Stimulated activated CD4-positive, alpha-beta T cell treated with anti-CD3 and anti-CD28 coated beads, Interleukin-12 subunit alpha, Interleukin-12 subunit beta, amount 100 ng/mL, for 4 hours (primary cell): ENCODE results near the gene PC.
"Not testable (repeated sequence)": the region's sequence is repeated elsewhere in the genome, so short reads cannot be mapped to it uniquely, and the experiment has no call there.

Experiments used
- DNase-seq: peaks from one replicate; pipeline ENCODE4 v3.0.0-alpha.2; 2020

PC gene

DNA sequence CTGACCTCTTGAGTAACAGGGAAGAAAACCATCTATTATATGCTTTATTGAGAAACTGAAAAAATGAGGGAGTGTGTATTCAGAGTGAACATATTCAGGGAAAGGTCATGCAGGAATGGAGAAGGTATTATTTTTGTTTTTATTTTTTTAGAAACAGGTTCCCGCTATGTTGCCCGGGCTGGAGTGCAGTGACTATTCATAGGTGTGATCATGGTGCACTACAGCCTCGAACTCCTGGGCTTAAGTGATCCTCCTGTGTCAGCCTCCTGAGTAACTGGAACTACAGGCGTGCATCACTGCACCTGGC, 123.7 kb downstream of the PC start:
- no peak for DNase-seq

DNA sequence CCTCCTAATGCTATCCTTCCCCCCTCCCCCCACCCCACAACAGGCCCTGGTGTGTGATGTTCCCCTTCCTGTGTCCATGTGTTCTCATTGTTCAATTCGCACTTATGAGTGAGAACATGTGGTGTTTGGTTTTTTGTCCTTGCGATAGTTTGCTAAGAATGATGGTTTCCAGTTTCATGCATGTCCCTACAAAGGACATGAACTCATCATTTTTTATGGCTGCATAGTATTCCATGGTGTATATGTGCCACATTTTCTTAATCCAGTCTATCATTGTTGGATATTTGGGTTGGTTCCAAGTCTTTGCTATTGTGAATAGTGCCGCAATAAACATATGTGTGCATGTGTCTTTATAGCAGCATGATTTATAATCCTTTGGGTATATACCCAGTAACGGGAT, 133.6 kb downstream of the PC start:
- DNase-seq: not testable (repeated sequence)

DNA sequence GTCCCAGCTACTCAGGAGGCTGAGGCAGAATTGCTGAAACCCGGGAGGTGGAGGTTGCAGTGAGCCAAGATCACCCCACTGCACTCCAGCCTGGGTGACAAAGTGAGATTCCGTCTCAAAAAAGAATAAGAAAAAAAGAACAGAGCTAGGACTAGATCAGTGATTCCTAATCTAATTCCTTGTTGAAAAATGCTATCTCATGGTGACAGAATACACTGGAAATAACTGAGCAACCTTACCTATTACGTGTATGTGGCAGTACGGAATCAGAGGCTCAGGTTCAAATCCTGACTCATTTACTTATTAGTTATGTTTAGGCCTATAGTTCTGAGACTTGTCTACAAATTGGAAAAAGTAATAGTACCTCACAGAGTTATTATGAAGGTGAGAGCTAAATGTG, 134.5 kb downstream of the PC start:
- no peak for DNase-seq

DNA sequence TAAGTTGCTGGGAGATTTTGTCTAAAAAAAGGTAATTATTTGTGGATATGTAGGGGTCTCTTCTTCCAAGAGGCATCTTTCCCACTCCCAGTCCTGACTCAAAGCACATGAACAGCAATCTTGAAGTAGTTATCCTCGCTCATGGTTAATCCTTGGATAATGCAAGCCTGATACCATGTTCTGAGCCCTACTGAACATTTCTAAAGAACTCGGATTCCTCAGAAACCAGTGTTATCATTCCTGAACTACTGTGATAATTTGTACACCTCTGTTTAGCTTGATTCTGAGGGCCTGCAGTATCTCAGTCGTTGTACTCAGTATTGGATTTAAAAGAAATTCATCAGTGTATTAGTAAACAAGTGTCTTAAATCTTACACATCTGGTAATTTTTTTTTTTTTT, 137.3 kb downstream of the PC start:
- no peak for DNase-seq

DNA sequence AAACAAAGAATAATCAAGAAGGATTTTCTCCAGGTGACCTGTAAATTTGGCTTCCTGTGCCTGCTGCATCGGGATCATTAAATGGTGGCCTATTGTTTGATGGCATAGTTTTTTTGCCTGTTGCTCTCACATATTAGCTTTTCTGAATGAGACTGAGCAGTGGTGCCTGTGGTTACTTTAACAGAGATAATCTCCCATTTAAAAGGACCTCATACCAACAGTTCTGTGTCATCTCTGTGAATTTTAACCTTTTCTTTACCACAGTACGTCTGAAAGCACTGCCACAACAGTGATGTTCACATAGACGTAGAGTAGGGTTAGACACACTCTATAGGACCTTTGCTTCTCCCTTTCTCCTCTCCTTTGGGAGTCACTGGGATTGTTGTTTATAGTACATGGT, 137.8 kb downstream of the PC start:
- no peak for DNase-seq

DNA sequence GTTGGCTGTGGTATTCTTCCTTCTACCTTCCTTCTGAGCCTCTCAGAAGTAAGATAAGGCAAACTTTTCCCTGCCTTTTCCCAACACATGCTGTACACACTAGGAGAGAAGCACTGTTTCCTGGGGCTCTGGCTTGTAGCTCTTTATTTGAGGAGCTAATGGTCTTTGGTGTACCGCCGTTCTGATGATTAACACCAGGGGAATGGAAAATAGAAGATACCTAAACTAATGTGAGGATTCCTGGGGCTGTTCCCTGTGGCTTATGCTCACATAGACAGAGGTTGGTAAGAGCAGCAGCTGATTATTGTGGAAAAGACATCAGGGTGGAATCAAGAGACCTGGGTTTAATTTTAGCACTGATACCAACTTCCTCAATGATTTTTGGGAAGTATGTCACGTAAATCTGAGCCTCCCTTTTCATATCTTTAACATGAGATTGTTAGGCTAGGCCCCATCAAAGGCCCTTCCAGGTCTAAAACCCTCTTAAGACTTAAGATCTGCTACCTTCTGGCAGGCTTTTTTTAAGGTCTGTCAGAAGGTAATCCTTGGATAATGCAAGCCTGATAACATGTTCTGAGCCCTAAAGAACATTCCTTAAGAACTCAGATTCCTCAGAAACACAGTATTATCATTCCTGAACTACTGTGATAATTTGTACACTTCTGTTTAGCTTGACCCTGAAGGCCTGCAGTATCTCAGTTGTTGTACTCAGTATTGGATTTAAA, 139.8 kb downstream of the PC start:
- DNase-seq: no peak

DNA sequence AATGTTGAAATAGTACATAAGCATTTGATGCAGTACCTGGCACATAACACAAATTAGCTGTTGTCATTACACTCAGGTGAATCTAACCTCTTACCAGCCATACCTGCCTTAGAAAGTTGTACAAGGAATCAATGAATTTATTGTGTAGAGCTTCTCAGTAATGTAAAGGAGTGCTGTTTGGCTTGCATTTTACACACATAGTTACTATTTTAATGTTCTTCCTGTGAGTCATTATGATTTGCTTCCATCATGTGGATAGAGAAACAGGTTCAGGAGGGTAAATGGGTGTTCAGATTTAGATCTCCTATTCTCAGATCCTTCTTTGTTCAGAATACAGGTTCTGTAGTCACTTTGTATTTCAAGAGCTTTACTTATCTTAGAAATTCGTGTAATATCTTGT, 142.5 kb downstream of the PC start:
- DNase-seq: no peak

DNA sequence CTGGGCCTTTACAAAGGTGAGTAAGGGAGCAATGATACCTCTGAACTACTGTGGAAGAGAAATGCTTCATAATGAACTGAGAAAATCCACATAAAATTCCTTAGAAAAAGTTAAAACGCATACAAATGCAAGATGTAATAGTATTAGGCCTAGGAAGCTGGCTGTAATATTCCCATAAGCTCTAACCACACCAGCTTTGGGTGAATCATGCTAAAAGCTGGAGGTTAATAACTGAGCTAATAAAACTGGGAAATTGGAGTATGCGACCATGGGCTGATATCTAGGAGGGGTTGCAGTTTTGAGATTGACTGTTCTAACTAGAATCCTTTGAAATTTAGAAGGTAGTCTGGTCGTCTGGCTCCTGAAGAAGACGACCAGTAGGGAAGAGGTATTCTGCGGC, 143.5 kb downstream of the PC start:
- DNase-seq: no peak

DNA sequence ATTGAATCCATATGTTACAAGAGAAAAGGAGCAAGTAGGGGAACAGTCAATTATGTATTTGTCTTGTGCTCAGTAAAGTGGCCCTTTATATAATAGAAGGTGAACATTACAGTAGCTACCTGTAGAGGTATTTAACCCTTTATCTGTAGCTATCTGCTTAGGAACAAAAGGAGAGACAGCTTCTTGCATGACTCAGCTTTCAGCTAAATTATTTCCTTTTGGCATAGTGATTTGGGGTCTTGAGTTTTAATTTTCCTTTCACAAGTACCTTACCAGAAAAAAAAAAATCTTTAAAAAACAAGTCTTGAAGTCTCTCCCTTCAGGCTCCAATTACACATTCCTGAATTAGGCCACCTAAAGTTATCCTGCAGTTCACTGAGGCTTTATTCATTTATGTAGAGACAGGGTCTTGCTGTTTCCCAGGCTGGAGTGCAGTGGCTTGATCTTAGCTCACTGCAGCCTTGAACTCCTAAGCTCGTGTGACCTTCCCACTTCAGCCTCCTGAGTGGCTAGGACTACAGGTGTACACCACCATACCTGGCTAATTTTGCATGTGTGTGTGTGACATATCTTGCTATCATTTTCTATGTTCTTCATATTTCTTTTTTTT, 147.5 kb downstream of the PC start:
- no peak for DNase-seq

DNA sequence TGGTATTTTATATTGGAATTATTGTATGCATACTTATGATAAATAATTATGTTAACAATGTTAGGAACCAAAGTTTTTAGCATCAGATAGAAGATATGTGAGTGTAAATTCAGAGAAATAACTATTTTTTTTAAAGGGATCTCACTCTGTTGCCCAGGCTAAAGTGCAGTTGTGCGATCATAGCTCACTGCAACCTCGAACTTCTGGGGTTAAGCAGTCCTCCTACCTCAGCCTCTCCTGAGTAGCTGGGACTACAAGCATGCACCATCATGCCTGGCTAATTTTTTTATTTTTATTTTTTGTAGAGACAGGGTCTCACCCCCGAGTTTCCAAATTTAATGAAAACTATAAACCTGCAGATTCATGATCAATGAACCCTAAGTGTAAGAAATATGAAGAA, 148.6 kb downstream of the PC start:
- DNase-seq: no peak

DNA sequence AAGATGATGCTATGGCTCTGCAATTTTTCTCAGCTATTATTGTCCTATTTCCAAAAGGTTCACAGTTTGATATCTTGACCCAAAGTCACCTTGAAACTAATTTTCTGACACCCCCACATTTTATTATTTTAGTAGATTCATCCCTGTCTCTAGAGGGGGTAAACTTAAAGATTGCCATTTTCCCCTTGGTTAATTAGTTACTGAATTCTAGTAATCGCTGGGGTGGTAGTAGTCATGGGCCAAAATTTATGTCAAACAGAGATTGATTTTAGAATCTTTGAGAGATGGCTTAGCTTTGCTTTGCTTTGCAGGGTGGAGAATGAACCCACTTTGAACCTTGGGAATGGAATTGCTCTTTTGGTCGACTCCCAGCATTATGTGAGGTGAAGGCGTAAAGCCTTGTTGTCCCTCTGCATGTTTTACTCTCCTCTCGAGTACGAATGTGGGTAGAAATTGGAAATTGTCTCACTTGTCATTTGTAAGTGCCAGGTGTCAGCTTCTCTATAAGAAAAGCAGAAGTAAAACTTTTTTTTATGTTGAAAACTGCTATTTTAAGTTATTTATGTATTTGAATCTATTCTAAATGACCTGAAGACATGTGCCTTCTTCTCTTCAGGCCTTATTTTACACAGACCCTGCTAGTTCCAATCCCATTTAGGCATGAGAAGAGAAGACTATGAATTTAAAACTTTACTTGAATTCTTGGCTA, 157.3 kb downstream of the PC start:
- no peak for DNase-seq

DNA sequence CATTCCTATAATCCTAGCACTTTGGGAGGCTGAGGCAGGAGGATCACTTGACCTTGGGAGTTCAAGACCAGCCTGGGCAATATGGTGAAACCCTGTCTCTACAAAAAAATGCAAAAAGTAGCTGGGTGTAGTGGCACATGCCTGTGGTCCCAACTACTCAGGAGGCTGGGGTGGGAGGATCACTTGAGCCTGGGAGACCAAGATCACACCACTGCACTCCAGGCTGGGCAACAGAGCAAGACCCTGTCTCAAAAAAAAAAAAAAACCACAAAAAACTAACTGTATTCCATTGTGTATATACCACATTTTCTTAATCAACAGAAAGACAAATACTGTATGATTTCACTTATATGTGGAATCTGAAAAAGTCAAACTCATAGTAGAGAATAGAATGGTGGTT, 158.4 kb downstream of the PC start:
- DNase-seq: not testable (repeated sequence)
